NCI-H1092 treated with DMSO at 0.1 percent for 48 hours (cell line): ENCODE data around the gene GRSF1.
"Not testable (repeated sequence)": the region's sequence is repeated elsewhere in the genome, so short reads cannot be mapped to it uniquely, and the experiment has no call there.

Experiments used
- DNase-seq: peaks from one replicate; lab custom pipeline; 2025; lab: John Stamatoyannopoulos, UW

The GRSF1 gene

DNA sequence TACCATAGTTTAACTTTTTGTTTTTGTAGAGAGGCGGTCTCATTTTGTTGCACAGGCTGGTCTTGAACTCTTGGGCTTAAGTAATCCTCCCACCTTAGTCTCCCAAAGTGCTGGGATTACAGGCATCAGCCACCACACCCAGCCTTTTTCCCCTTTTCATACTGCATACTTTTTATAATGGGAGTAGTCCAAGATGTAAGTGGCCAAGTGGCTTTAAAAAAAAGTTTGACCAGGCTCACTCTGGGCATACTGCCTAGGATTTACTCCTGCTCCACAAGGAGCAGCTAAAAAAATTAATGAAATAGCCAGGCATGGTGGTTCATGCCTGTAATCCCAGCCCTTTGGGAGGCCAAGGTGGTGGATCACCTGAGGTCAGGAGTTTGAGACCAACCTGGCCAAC, 6.0 kb downstream of the GRSF1 start:
- DNase-seq = no peak

DNA sequence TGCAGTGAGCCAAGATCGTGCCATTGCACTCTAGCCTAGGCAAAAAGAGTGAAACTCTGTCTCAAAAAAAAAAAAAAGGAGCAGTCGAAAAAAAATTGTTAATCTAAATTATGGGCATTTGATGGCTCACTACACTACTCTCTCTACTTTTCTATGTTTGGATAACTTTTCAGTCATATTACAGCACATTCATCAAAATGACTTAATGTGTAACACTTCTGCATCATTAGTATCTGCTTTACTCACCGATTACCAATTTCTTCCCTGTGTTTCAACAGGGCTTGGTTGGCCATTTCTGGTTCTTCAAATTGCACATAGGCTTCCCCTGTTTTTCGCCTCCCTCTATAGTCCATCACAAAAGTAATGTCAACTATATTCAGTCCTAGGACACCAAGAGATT, 8.4 kb downstream of the GRSF1 start:
- no peak for DNase-seq

DNA sequence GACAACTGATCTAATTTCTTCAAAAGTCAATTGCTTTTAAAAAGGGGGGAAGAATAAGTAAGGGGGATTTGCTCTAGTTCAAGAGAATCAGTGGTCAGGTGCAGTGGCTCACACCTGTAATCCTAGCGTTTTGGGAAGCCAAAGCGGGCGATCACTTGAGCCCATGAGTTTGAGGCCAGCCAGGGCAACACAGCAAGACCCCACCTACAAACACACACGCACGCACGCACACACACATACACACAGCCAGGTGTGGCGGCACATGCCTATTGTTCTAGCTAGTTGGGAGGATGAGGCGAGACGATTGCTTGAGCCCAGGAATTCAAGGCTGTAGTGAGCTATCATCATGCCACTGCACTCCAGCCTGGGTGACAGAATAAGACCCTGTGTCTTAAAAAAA, 9.6 kb downstream of the GRSF1 start:
- DNase-seq = no peak

DNA sequence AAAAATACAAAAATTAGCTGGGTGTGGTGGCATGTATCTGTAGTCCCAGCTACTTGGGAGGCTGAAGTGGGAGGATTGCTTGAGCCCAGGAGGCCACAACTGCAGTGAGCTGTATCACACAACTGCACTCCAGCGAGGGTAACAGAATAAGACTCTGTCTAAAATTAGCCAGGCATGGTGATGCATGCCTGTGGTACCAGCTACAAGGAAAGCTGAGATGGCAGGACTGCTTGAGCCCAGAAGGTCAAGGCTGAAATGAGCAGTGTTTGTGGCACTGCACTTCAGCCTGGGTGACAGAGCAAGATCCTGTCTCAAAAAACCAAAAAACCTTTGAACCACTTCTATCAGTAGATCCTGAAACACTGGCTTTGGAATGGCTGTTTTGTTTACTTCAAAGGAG, 10.2 kb downstream of the GRSF1 start:
- no peak for DNase-seq

DNA sequence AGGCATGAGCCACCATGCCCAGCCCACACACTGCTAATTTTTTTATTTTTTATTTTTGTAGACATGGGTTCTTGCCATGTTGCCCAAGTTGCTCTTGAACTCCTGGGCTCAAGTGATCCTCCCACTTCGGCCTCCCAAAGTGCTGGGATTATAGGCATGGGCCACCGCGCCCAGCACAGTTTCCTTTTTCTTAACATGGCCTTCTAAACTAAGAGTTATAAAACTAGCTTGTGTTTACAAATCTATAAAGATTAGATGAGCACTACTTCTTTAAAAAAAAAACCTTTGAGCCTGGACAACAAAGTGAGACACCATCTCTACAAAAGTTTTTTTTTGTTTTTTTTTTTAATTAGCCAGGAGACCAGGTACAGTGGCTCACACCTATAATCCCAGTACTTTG, 10.7 kb downstream of the GRSF1 start:
- no peak for DNase-seq

DNA sequence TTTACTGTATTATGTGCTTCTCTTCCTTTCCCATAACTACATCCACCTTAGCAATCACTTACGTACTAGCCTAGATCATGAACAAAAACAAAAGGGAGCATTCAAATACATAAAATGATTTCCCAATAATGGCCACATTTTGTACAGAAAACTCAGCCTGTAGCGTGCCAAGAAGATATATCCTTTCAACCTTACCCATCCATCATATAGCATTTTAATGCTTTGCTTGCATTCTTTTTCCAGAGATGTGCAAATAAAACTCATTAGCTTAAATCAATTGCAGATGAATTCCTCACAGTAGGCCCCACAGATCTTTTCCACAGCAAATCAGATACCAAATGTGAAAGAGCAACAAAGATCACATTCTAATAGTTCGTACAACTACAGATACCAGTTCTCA, 20.8 kb downstream of the GRSF1 start:
- no peak for DNase-seq

DNA sequence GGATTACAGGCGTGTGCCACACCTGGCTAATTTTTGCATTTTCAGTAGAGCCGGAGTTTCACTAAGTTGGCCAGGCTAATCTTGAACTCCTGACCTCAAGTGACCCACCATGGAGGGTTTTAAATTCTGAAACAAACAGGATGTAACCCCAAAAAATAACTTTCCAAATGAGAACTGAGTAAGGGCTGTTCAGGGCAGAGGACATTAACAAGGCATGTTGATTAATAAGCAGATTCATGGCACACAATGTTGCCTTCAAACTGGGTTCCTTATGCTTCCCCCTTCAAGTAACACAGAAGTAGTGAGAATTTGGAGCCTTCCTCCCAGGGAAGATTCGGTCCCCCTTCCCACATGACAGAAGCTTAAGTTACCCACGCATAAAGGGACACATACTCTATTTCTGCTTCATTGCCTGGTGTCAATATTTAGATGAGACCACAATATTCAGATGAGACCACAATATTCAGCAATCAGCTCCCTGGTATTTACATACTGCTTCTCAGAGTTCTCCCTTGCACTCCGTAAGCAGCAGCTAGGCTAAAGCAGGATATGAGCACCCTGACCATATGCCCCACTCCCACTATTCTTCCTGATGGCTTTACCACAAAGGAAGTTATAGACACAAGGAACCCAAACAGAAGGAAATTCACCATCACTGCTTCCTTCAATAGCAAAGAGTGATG, 21.4 kb downstream of the GRSF1 start:
- no peak for DNase-seq

DNA sequence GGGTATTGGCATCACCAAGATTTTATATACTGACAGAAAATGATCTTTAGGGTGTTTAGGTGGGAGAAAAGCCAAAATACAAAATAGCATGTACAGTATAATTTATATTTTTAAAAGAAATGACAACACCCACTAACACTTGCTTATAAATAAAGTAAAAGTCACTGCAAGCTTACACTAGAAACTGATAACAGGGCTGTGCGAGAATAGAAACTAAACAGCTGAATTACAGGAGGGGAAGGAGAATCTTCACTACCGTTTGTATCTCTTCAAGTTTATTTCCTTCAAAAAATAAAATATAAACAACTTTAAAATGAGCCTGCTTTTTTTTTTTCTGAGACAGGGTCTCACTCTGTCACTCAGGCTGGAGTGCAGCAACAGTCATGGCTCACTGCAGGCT, 22.8 kb downstream of the GRSF1 start:
- DNase-seq = no peak

DNA sequence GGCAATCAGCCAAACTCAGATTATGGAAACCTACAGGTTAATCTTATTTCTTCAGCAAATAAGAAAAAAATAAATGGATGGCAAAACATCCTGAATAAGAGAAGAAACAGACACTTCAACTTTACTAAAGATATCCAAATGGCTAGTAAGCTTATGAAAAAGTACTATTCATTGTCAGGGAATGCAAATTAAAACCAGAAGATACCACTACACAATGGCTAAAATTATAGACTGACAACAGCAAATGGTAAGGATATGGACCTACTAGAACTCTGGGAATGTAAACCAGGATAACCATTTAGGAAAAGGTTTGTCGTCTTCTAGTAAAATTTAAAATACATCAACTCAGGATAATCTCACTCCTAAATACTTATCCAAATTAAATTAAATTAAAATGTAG, 24.3 kb downstream of the GRSF1 start:
- no peak for DNase-seq

DNA sequence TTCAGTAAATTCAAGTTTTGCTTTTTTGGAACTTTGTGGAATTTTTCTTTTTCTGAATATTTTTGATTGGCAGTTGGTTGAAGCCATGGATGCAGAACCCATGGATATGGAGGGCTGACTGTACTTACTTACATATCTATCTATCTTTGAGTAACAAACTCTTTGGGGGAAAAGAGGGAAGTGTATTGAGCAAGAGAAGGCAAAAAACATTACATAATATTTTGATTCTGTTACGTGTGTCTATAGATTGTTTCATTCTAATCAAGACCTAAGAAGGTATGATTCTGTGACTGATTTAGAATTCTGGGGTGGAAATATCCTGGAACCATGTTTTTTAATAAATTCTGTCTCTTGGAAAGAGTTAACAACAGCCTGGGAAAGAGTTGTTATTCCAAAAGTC, 31.5 kb downstream of the GRSF1 start:
- no peak for DNase-seq

DNA sequence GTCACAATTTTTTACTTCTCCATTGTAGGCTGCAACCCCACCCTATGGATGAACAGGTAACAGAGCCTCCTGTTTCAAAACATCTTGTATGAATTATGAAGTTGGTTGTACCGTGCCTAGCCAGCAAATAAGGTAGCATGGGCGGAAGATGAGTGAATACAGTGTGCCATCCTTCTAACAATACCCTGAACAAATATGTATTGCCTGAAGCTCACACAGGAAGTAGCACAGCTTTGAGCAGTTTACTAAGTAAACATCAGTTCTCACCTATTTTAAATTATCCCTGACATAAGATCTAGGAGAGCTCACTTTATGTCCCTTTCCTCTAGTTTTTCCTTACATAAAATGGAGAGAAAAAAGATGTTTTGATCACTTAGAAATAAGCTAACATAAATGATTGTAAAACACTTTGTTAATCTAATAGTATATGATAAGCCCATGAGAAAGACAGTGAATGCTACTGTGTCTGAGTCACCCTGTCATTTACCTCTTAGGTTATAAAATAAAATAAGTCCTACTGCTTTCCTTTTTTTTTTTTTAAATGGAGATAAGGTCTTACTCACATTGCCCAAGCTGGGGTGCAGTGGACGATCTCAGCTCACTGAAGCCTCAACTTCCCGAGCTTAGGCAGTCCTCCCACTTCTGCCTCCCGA, 36.6 kb downstream of the GRSF1 start:
- DNase-seq = no peak

DNA sequence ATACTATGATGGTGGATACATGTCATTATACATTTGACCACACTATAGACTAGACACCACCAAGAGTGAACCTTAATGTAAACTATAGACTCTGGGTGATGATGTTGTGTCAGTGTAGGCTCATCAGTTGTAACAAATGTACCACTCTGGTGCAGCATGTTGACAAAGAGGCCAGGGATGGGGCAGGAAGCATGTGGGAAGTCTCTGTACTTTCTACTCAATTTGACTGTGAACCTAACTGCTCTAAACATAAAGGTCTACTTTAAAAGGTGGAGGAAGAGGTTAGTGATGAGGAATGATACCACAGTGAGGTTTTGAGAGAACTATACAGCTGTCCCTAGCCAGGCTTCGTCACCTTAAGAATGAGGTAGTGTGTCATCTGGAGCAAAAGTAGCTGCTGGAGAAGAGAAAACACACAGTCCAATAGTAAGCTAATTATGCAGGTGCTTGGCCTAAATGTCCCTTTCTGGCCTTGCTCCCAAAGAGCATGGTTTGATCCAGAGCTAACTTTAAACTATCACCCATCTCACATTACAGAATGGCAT, 38.4 kb downstream of the GRSF1 start:
- DNase-seq = no peak

DNA sequence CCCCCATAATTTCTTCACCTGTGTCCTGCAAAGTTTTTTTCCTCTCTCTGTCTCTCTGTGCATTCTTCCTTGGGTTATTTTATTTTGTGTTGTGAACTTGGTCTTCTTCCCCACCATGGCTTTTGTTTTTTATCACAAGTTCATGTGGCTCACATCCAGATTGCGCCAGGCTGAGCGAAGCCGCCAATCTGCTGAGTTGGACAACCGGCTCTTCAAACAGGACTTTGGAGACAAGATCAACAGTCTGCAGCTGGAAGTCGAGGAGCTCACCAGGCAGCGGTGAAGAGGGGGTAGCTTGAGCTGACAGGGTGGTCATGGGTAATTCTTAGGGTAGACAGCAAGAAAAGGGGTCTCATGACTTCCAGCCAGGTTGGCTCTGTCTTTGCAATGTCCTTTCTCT, 46.1 kb downstream of the GRSF1 start:
- no peak for DNase-seq

DNA sequence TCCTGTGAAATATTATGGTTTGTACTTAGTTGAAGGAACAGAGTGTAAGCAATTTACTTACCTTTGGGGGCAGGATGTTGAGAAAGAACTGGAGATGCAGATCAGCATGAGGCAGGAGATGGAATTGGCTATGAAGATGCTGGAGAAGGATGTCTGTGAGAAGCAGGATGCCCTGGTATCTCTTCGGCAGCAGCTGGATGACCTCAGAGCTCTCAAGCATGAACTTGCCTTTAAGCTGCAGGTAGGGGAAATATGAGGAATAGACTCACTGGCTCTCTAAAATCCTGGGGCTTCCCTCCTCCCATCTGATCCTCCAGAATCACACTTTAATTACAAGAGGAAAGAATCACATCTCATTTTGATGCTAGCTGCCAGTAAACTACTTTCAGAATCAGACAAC, 51.0 kb downstream of the GRSF1 start:
- no peak for DNase-seq

DNA sequence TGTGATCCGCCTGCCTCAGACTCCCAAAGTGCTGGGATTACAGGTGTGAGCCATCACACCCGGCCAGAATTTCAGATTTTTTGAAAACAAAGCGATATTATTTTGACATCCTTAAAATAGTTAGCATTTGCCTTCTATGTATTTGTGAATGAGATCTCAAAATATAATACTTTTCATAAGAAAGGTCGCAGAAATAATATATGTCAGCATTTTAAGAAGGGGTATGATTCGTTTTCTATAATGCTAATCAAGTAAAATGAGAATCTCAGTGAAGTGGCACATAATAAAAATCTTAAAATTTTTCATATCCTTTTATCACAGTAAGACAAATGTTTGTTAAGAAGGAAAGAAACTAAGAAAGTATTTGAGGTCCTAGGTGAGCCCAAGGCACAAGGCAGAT, 52.2 kb downstream of the GRSF1 start:
- no peak for DNase-seq

DNA sequence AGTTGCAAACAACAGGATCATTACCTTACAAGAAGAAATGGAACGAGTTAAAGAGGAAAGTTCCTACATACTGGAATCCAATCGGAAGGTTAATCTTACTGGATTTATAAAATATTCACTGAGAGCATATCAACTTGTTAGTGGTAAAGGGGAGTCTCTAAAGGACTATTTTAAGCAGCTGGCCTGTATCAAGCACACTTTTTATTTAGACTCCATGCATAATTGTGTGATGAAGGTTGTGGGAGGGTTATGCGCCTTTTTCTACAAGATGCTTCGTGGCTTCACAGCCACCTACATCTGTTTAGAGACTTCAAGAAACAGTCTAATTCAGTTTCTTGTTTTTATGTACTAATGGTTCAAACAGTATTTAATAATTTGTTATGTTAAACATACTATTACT, 56.6 kb downstream of the GRSF1 start:
- no peak for DNase-seq

DNA sequence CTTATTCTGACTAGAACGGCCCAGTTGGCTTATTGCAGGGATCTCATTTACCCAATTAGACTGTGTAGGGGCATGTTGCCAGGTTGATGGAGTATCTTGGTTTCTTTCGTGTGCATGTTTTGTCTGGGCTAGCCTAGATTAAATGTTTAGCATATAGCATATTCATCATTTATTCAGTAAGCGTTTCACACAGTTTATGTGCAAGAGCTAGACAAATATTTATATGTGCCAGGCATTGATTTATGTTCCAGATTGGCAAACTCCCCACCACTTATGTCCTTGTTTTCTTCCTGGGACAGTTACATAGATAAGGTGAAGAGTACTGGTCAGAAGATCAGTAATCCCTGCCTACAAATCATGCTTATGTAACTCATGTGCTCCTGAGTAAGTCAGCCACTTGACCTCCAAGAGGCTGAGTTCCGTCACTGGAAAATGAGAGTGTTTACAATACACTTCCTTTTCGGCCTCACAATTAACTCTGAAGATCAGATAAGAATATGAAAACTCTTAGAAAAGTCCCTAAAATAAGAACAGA, 60.7 kb downstream of the GRSF1 start:
- no peak for DNase-seq

DNA sequence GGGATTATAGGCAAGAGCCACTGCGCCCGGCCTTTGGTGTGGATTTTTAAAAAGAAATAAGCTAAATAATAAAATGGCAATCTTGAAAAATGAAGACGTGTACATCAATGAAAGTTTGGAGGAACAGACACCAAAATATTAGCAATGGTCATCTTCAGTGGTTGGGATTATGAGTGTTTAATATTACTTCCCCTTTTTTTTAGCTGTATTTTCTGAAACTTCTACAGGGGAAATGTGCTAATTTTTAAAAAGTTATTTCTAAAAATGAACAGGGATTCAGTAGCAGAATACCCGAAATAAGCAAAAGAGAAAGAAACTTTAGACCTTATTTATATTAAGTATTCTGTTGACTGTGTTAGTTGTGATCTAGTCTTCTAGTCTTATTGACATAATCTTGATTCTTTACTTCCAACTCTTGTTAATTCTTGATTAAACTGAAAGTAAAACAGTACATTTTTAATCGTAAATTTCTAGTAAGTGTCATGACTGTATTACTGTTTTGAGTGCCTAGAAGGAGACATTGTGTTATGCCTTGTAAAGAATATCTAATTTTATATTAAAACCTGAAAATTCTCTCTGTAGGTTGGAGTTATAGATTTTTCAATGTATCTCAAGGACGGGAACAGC, 66.6 kb downstream of the GRSF1 start:
- DNase-seq = no peak

DNA sequence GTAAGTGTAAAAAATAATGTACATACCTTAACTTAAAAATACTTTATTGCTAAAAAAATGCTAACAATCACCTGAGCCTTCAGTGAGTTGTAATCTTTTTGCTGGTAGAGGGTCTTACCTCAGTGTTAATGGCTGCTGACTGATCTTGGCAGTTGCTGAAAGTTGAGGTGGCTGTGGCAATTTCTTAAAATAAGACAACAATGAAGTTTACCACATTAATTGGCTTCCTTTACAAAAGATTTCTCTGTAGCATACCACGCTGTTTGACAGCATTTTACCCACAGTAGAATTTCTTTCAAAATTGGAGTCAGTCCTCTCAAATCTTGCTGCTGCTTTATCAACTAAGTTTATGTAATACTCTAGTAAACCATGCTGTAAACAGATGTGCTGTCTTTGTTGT, 70.3 kb downstream of the GRSF1 start:
- not testable (repeated sequence) for DNase-seq

DNA sequence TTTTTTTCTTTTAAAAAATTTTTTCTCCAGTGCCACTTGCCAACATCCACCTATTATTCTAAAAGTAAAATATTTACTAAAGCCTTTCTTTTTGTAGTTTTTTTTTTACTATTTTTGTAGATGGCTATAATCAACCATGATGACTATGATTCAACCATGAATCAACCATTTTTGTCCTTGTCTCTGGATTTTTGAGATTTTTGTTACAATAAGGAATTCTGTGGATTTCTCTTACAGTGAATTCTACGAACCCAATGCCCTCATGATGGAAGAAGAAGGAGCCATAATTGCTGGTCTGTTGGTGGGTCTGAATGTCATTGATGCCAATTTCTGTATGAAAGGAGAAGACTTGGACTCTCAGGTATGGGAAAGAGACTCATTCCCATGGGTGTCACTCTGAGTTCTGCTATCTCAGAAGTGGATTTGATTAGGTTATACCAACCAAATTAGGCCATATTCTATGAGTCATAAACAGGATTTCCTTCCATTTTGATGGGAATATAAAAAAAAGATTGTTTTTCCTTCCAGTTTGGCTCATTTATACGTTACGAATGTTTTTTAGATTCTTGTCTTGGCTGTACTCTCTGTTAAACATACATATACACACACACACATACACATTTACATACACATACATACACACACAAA, 71.3 kb downstream of the GRSF1 start:
- DNase-seq = no peak
